Measurements from ENCODE around the gene DIP2B. TPM values are rescaled to one million over a fixed set of nuclear protein-coding genes. Genes with fewer than 3 reads are reported as not detected.
"Not testable (repeated sequence)": the region's sequence is repeated elsewhere in the genome, so short reads cannot be mapped to it uniquely, and the experiment has no call there.

Gene DIP2B
- total RNA-seq, 2 experiments from 2014 or later, result 29.2 to 29.4 TPM

- Mint-ChIP-seq H3K4me1 (peaks cover 33% of the 10 kb centered on the region), H3K4me3 (no peak overlapping the region), H3K9me3 (ENCODE audit: low read depth) (no peaks in the 10 kb centered on the region), H3K36me3 (ENCODE audit: low read depth) (peaks cover 15% of the 10 kb centered on the region), H3K27ac (peak overlapping the region; percentile 61), H3K27me3 (no peaks in the 10 kb centered on the region)
- ATAC-seq (no peak), DNase-seq (no peak)
- ChIA-PET CTCF (interaction anchor here (0.7 to 2.7 kb wide), 6 partner anchors 13 to 103 kb away, joined by 3 to 12 read pairs (median 4); partner anchors contain the start of gene DIP2B), POLR2A (interaction anchor here (0.6 to 1.4 kb wide), 3 partner anchors 16 to 32 kb away, joined by 4 to 7 read pairs (median 6); partner anchors contain the start of gene DIP2B)
- intact Hi-C loops (cut with DNase I, micrococcal nuclease), result no loop called here
These were observed 32.2 kb downstream of the DIP2B start for GRCh38 chr12:50536831-50537537.

DNA sequence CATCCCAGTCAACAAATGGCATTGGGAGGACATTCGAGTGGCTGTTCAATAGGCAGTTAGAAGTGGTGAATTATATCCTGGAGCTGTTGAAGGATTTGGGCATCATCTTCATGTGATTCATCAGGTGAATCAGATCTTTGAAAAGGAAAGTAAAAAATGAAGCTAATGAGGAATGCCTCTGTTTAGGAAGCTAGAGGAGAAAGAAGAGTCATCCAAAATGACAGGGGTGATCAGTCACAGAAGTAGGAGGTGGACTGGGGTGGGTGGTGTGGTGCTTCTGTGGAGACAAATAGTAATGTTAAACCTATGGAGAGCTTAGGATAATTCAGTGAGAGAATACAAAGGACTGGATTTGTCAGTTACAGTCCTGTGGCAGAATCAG, 32.7 kb downstream of the DIP2B start:
- Mint-ChIP-seq H3K9me3 (ENCODE audit: low read depth) (no peaks in the 10 kb centered on the region), H3K27ac (peak overlapping the region; percentile 61), H3K4me1 (peaks cover 37% of the 10 kb centered on the region), H3K36me3 (ENCODE audit: low read depth) (peaks cover 16% of the 10 kb centered on the region), H3K27me3 (no peaks in the 10 kb centered on the region), H3K4me3 (no peak overlapping the region)
- peak; percentile 49 for DNase-seq
- ATAC-seq, result peak; percentile 18
- intact Hi-C loops (cut with DNase I, micrococcal nuclease), result no loop called here
- POLR2A ChIA-PET, result interaction anchor here (0.6 to 1.4 kb wide), 4 partner anchors 17 to 32 kb away, joined by 3 to 7 read pairs (median 5); partner anchors contain the start of gene DIP2B
- CTCF ChIA-PET, result interaction anchor here (0.6 to 2.7 kb wide), 11 partner anchors 13 to 102 kb away, joined by 3 to 12 read pairs (median 3); partner anchors contain the start of gene DIP2B

DNA sequence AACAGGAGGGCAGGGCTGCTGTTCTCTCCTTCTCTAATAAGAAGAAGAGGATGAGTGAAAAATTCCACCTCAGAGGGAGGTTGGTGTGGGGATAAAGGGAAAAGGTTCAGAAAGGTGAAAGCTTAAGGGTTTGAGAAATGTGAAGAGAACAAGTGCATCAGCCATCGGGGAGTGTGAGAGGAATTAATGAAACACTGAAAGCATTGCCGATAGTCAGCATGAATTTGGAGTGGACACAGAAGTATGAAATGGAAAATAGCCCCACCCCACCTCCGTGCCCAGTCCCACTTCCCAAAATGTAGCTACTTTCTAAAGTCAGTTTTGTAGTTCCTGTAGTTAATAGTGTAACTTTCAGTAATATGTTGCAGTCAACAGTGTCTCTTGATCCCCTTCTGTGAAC, 33.4 kb downstream of the DIP2B start:
- ATAC-seq (no peak), DNase-seq (no peak)
- no peaks in the 10 kb centered on the region for H3K9me3 Mint-ChIP-seq (ENCODE audit: low read depth)
- CTCF ChIA-PET, result interaction anchor here (0.7 to 2.7 kb wide), 11 partner anchors 10 to 102 kb away, joined by 3 to 12 read pairs (median 3); partner anchors contain the start of gene DIP2B
- peaks cover 22% of the 10 kb centered on the region for H3K36me3 Mint-ChIP-seq (ENCODE audit: low read depth)
- H3K27me3 Mint-ChIP-seq, result no peaks in the 10 kb centered on the region
- intact Hi-C loops (cut with DNase I, micrococcal nuclease), result no loop called here
- H3K4me3 Mint-ChIP-seq, result no peak overlapping the region
- H3K27ac Mint-ChIP-seq, result peak overlapping the region; percentile 55
- POLR2A ChIA-PET, result interaction anchor here (0.7 to 1.4 kb wide), 4 partner anchors 20 to 526 kb away, joined by 3 to 7 read pairs (median 5); partner anchors contain the start of gene DIP2B
- peaks cover 44% of the 10 kb centered on the region for H3K4me1 Mint-ChIP-seq

GRCh38 chr12:50541139-50541538, 36.4 kb downstream of the DIP2B start:
- Mint-ChIP-seq H3K9me3 (ENCODE audit: low read depth) (no peaks in the 10 kb centered on the region), H3K36me3 (ENCODE audit: low read depth) (peaks cover 20% of the 10 kb centered on the region), H3K4me1 (peaks cover 57% of the 10 kb centered on the region), H3K27ac (no peak overlapping the region), H3K27me3 (no peaks in the 10 kb centered on the region), H3K4me3 (no peak overlapping the region)
- intact Hi-C loops (cut with DNase I, micrococcal nuclease), result no loop called here
- POLR2A ChIA-PET, result no interaction called here
- ATAC-seq (no peak), DNase-seq (no peak)
- CTCF ChIA-PET, result interaction anchor here (0.6 to 3.1 kb wide), 5 partner anchors 9 to 736 kb away, joined by 3 to 12 read pairs (median 4); no protein-coding TSS in a partner anchor

GRCh38 chr12:50542448-50542847, 37.7 kb downstream of the DIP2B start:
- POLR2A ChIA-PET, result interaction anchor here (0.6 to 2.2 kb wide), 6 partner anchors 10 to 375 kb away, joined by 3 to 24 read pairs (median 8); partner anchors contain the start of gene CERS5
- Mint-ChIP-seq H3K4me3 (no peak overlapping the region), H3K27ac (peak overlapping the region; percentile 92), H3K36me3 (ENCODE audit: low read depth) (peaks cover 15% of the 10 kb centered on the region), H3K27me3 (no peaks in the 10 kb centered on the region), H3K9me3 (ENCODE audit: low read depth) (no peaks in the 10 kb centered on the region), H3K4me1 (peaks cover 61% of the 10 kb centered on the region)
- DNase-seq, result peak; percentile 59
- CTCF ChIA-PET, result interaction anchor here (0.7 to 3.1 kb wide), 8 partner anchors 10 to 96 kb away, joined by 3 to 12 read pairs (median 6); partner anchors contain the start of gene DIP2B
- intact Hi-C loops (cut with DNase I, micrococcal nuclease), result loop anchor here (1.0 to 2.0 kb wide), 7 partner anchors 10 to 78 kb away; no protein-coding TSS in a partner anchor
- peak; percentile 98 for ATAC-seq

DNA sequence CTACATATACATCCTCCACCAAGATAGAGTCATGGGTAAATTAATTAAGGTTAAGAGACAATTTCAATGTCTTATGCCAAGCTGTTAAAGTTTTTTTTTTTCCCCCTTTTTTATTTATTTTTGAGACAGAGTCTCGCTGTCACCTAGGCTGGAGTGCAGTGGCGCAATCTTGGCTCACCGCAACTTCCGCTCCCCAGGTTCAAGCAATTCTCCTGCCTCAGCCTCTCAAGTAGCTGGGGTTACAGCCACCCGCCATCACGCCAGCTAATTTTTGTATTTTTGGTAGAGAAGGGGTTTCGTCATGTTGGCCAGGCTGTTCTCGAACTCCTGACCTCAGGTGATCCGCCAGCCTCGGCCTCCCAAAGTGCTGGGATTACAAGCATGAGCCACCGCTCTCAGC, 38.4 kb downstream of the DIP2B start:
- H3K27ac Mint-ChIP-seq, result peak overlapping the region; percentile 92
- not testable (repeated sequence) for H3K4me3 Mint-ChIP-seq; H3K27me3 Mint-ChIP-seq; ATAC-seq; DNase-seq; H3K9me3 Mint-ChIP-seq (ENCODE audit: low read depth)
- ChIA-PET CTCF (interaction anchor here (0.7 to 3.1 kb wide), 6 partner anchors 12 to 95 kb away, joined by 3 to 12 read pairs (median 6); partner anchors contain the start of gene DIP2B), POLR2A (interaction anchor here (0.6 to 2.2 kb wide), 3 partner anchors 12 to 25 kb away, joined by 3 to 24 read pairs (median 8); no protein-coding TSS in a partner anchor)
- peaks cover 54% of the 10 kb centered on the region for H3K4me1 Mint-ChIP-seq
- peaks cover 12% of the 10 kb centered on the region for H3K36me3 Mint-ChIP-seq (ENCODE audit: low read depth)
- intact Hi-C loops (cut with DNase I, micrococcal nuclease), result loop anchor here in 1 of 2 experiments (2.0 kb wide), 1 partner anchor 54 kb away; no protein-coding TSS in a partner anchor

- DNase-seq (no peak), ATAC-seq (no peak)
- Mint-ChIP-seq H3K36me3 (ENCODE audit: low read depth) (peaks cover 7% of the 10 kb centered on the region), H3K4me3 (no peak overlapping the region), H3K27ac (no peak overlapping the region), H3K4me1 (peaks cover 51% of the 10 kb centered on the region), H3K27me3 (no peaks in the 10 kb centered on the region), H3K9me3 (ENCODE audit: low read depth) (no peaks in the 10 kb centered on the region)
- POLR2A ChIA-PET, result interaction anchor here (1.0 kb wide), 1 partner anchor 37 kb away, joined by 3 read pairs; no protein-coding TSS in a partner anchor
- CTCF ChIA-PET, result interaction anchor here (0.6 to 1.6 kb wide), 5 partner anchors 13 to 1222 kb away, joined by 3 to 4 read pairs (median 3); partner anchors contain the start of gene TROAP
- intact Hi-C loops (cut with DNase I, micrococcal nuclease), result no loop called here
These were observed 40.4 kb downstream of the DIP2B start for GRCh38 chr12:50545213-50545612.

GRCh38 chr12:50545786-50546185, 41.0 kb downstream of the DIP2B start:
- H3K4me3 Mint-ChIP-seq, result no peak overlapping the region
- ATAC-seq (no peak), DNase-seq (no peak)
- H3K36me3 Mint-ChIP-seq (ENCODE audit: low read depth), result peaks cover 7% of the 10 kb centered on the region
- intact Hi-C loops (cut with DNase I, micrococcal nuclease), result no loop called here
- ChIA-PET CTCF (interaction anchor here (0.7 to 1.1 kb wide), 2 partner anchors 13 to 39 kb away, joined by 3 read pairs; no protein-coding TSS in a partner anchor), POLR2A (interaction anchor here (0.6 kb wide), 1 partner anchor 46 kb away, joined by 4 read pairs; no protein-coding TSS in a partner anchor)
- peak overlapping the region; percentile 48 for H3K27ac Mint-ChIP-seq
- no peaks in the 10 kb centered on the region for H3K9me3 Mint-ChIP-seq (ENCODE audit: low read depth)
- peaks cover 56% of the 10 kb centered on the region for H3K4me1 Mint-ChIP-seq
- no peaks in the 10 kb centered on the region for H3K27me3 Mint-ChIP-seq

- no peak overlapping the region for H3K27ac Mint-ChIP-seq
- H3K36me3 Mint-ChIP-seq (ENCODE audit: low read depth), result peaks cover 12% of the 10 kb centered on the region
- ATAC-seq, result no peak
- intact Hi-C loops (cut with DNase I, micrococcal nuclease), result no loop called here
- no peak for DNase-seq
- peaks cover 58% of the 10 kb centered on the region for H3K4me1 Mint-ChIP-seq
- no peaks in the 10 kb centered on the region for H3K27me3 Mint-ChIP-seq
- ChIA-PET CTCF (interaction anchor here (0.6 kb wide), 1 partner anchor 9 kb away, joined by 4 read pairs; no protein-coding TSS in a partner anchor), POLR2A (interaction anchor here (0.6 to 0.7 kb wide), 2 partner anchors 16 to 37 kb away, joined by 3 to 5 read pairs; no protein-coding TSS in a partner anchor)
- no peak overlapping the region for H3K4me3 Mint-ChIP-seq
- H3K9me3 Mint-ChIP-seq (ENCODE audit: low read depth), result no peaks in the 10 kb centered on the region
These were observed 41.9 kb downstream of the DIP2B start for GRCh38 chr12:50546441-50547318.

- H3K27me3 Mint-ChIP-seq, result no peaks in the 10 kb centered on the region
These were observed 43.0 kb downstream of the DIP2B start for GRCh38 chr12:50547742-50548141.

More at GRCh38 chr12:50547742-50548141, 43.0 kb downstream of the DIP2B start:
- Mint-ChIP-seq H3K9me3 (ENCODE audit: low read depth) (no peaks in the 10 kb centered on the region), H3K4me3 (no peak overlapping the region), H3K36me3 (ENCODE audit: low read depth) (peaks cover 14% of the 10 kb centered on the region), H3K4me1 (peaks cover 55% of the 10 kb centered on the region), H3K27ac (no peak overlapping the region)
- ChIA-PET POLR2A (interaction anchor here (0.6 to 0.7 kb wide), 2 partner anchors 15 to 38 kb away, joined by 3 to 5 read pairs; no protein-coding TSS in a partner anchor), CTCF (interaction anchor here (0.6 to 0.9 kb wide), 3 partner anchors 8 to 49 kb away, joined by 3 to 4 read pairs (median 3); no protein-coding TSS in a partner anchor)
- DNase-seq (no peak), ATAC-seq (no peak)
- intact Hi-C loops (cut with DNase I, micrococcal nuclease), result no loop called here
